GM12892 (cell line): ENCODE measurements around the gene NFATC2.

ENCODE experiments used
- POLR2A ChIP-seq: IDR thresholded peaks from 2 replicates; pipeline ENCODE4 v1.6.1; 2011; ENCODE audit warnings: low read depth, low read length, control low read depth
- POLR2AphosphoS5 ChIP-seq: IDR thresholded peaks from 2 replicates; pipeline ENCODE4 v1.6.1; 2011; ENCODE audit warnings: low read depth, low read length, control low read depth

DNA sequence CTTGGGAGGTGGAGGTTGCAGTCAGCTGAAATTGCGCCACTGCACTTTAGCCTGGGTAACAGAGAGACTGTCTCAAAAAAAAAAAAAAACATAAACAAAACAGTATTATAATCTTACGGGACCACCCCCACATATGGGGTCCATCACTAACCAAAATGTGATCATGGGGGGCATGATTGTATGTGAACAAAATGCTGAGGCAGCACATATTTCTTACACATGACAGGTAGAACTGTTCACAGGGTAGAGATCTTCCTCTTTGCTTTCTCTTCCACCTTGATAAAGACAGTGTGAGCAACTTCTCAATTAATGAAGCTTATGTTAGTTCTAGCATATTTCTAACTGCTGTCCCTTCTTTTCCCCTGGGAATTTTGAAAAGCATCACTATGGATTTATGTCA is 24.7 kb downstream of the NFATC2 start:
- no peak for TF ChIP-seq POLR2A
- TF ChIP-seq POLR2AphosphoS5: no peak
